Forelimb muscle (tissue), 1 donor: ENCODE results near the gene ADAMTS14. TPM values are rescaled to one million over a fixed set of nuclear protein-coding genes. Genes with fewer than 3 reads are reported as not detected.
"Not testable (repeated sequence)": the region's sequence is repeated elsewhere in the genome, so short reads cannot be mapped to it uniquely, and the experiment has no call there.

ENCODE experiments used
- DNase-seq: peaks from one replicate; pipeline ENCODE4 v3.0.0-alpha.2; 2013; ENCODE audit warnings: low read depth
- polyA plus RNA-seq: library from polyadenylated mRNA; unstranded; fragments of 120-200 nt; gene quantifications from one replicate; pipeline ENCODE4 v1.2.1, GENCODE V29; 2013; ENCODE audit not compliant: insufficient read length

Gene ADAMTS14
- polyA plus RNA-seq, 1 donor: 17.9 TPM

- not testable (repeated sequence) for DNase-seq
Observed at GRCh38 chr10:70770516-70770915, 98.2 kb downstream of the ADAMTS14 start.

GRCh38 chr10:70771311-70772194 lies 99.2 kb downstream of the ADAMTS14 start:
- no peak for DNase-seq

- no peak for DNase-seq
Observed at GRCh38 chr10:70772627-70773026, 100.3 kb downstream of the ADAMTS14 start.

GRCh38 chr10:70773461-70773860 lies 101.2 kb downstream of the ADAMTS14 start:
- no peak for DNase-seq

- DNase-seq: no peak
Observed at GRCh38 chr10:70773965-70774809, 101.9 kb downstream of the ADAMTS14 start.

GRCh38 chr10:70774810-70775678 lies 102.7 kb downstream of the ADAMTS14 start:
- no peak for DNase-seq

GRCh38 chr10:70775679-70776454 lies 103.6 kb downstream of the ADAMTS14 start:
- no peak for DNase-seq

GRCh38 chr10:70776455-70777005 lies 104.2 kb downstream of the ADAMTS14 start:
- no peak for DNase-seq

- DNase-seq: no peak
Observed at GRCh38 chr10:70777063-70777875, 105.0 kb downstream of the ADAMTS14 start.

GRCh38 chr10:70778267-70778924 lies 106.1 kb downstream of the ADAMTS14 start:
- no peak for DNase-seq

- DNase-seq: no peak
Observed at GRCh38 chr10:70779088-70779487, 106.8 kb downstream of the ADAMTS14 start.

- no peak for DNase-seq
Observed at GRCh38 chr10:70779511-70780369, 107.4 kb downstream of the ADAMTS14 start.

- no peak for DNase-seq
Observed at GRCh38 chr10:70780370-70780760, 108.1 kb downstream of the ADAMTS14 start.

GRCh38 chr10:70780772-70781171 lies 108.5 kb downstream of the ADAMTS14 start:
- no peak for DNase-seq

GRCh38 chr10:70781461-70782051 lies 109.2 kb downstream of the ADAMTS14 start:
- no peak for DNase-seq

- DNase-seq: no peak
Observed at GRCh38 chr10:70782086-70782745, 109.9 kb downstream of the ADAMTS14 start.
